Measurements from ENCODE around the gene NEIL1. TPM values are rescaled to one million over a fixed set of nuclear protein-coding genes. Genes with fewer than 3 reads are reported as not detected.

The NEIL1 gene
- total RNA-seq, 1 experiment from 2014 or later, result not detected

GRCh38 chr15:75389791-75390382 lies 43.0 kb downstream of the NEIL1 start:
- H3K27me3 ChIP-seq, result no peaks in the 10 kb centered on the region
- no peak for DNase-seq
- H3K4me3 ChIP-seq, result no peak overlapping the region
- H3K9me3 ChIP-seq, result no peaks in the 10 kb centered on the region
- H3K36me3 ChIP-seq, result peaks cover 95% of the 10 kb centered on the region

- H3K9me3 ChIP-seq, result no peaks in the 10 kb centered on the region
- H3K27me3 ChIP-seq, result no peaks in the 10 kb centered on the region
- H3K4me3 ChIP-seq, result no peak overlapping the region
- no peak for DNase-seq
- peaks cover 98% of the 10 kb centered on the region for H3K36me3 ChIP-seq
Observed at GRCh38 chr15:75397494-75397893, 50.7 kb downstream of the NEIL1 start.

GRCh38 chr15:75403892-75404291 lies 57.1 kb downstream of the NEIL1 start:
- H3K9me3 ChIP-seq, result no peaks in the 10 kb centered on the region
- H3K36me3 ChIP-seq, result peaks cover 83% of the 10 kb centered on the region
- no peak overlapping the region for H3K4me3 ChIP-seq
- no peak for DNase-seq
- H3K27me3 ChIP-seq, result no peaks in the 10 kb centered on the region

Other genes starting within 250 kb of the NEIL1 start
- 1.8 and 2.8 TPM in 2 replicates for gene C15orf39, start 145.2 kb upstream of the NEIL1 start, total RNA-seq (2014; rRNA removed; shearing (Covaris generic); ENCODE audit: low replicate concordance)
- 0.22 TPM in 1 of 2 replicates, not detected in the other for gene GOLGA6C, start 88.7 kb upstream of the NEIL1 start, total RNA-seq (2014; rRNA removed; shearing (Covaris generic); ENCODE audit: low replicate concordance)
- not detected in 2 replicates for gene GOLGA6D, start 64.2 kb upstream of the NEIL1 start, total RNA-seq (2014; rRNA removed; shearing (Covaris generic); ENCODE audit: low replicate concordance)
- gene COMMD4, start 11.0 kb upstream of the NEIL1 start, total RNA-seq (2014; rRNA removed; shearing (Covaris generic); ENCODE audit: low replicate concordance), result 100 and 144 TPM in 2 replicates
- 57.8 and 91.1 TPM in 2 replicates for gene MAN2C1, start 21.6 kb downstream of the NEIL1 start, total RNA-seq (2014; rRNA removed; shearing (Covaris generic); ENCODE audit: low replicate concordance)
- gene SIN3A, start 104.7 kb downstream of the NEIL1 start, total RNA-seq (2014; rRNA removed; shearing (Covaris generic); ENCODE audit: low replicate concordance), result 18.0 and 21.4 TPM in 2 replicates
- 11.3 and 17.6 TPM in 2 replicates for gene PTPN9, start 232.3 kb downstream of the NEIL1 start, total RNA-seq (2014; rRNA removed; shearing (Covaris generic); ENCODE audit: low replicate concordance)

Measured in MG63 (cell line).